ENCODE results near the gene TBC1D4. TPM values are rescaled to one million over a fixed set of nuclear protein-coding genes. Genes with fewer than 3 reads are reported as not detected.

The TBC1D4 gene
- total RNA-seq, 1 donor from 2014 or later = 20.1 TPM

GRCh38 chr13:75489502-75490263 lies 7.7 kb upstream of the TBC1D4 start:
- DNase-seq (ENCODE audit: low read depth) = peak; percentile 95

- peak; percentile 40 for DNase-seq (ENCODE audit: low read depth)
These were observed 4.4 kb upstream of the TBC1D4 start for GRCh38 chr13:75486146-75487062.

GRCh38 chr13:75485286-75486062 lies 3.5 kb upstream of the TBC1D4 start:
- DNase-seq (ENCODE audit: low read depth) = peak; percentile 76

DNA sequence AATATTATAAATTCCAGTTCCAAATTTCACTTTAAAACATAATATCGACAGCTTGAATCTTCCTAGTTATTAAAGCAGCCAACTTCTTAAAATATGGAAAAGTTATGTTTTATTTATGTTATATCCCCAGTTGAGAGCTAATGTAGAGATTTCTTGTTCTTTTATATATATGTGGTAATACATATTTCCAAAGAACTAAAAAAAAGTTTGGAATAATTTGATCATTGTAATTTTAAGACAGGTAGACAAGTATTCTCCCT lies 781 bp upstream of the TBC1D4 start:
- no peak for DNase-seq (ENCODE audit: low read depth)

GRCh38 chr13:75481176-75482069 lies 546 bp downstream of the TBC1D4 start:
- no peak for DNase-seq (ENCODE audit: low read depth)

DNA sequence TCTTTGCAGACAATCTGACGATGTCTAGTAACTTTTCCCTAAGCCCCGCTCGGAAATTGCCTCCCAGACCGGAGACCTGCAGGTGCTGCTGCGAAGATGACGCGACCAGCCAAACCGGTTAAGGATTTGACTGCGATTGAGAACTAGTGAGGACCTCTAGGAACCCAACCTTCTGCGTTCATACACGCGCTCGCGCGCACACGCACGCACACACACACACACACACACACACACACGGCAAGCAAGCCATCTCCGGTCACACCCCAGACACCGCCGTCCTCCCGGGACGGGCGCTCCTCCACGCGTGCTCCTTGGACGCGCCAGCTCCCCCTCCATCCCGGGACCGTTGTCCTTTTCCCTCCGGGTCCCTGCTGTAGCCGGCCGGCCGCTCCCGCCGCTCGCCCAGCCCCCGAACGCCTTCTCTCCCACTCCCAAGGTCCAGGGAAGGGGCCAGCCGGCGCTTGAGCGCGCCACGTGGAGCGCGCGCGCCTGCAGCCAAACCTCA lies 1.2 kb downstream of the TBC1D4 start:
- DNase-seq (ENCODE audit: low read depth) = peak; percentile 40

DNA sequence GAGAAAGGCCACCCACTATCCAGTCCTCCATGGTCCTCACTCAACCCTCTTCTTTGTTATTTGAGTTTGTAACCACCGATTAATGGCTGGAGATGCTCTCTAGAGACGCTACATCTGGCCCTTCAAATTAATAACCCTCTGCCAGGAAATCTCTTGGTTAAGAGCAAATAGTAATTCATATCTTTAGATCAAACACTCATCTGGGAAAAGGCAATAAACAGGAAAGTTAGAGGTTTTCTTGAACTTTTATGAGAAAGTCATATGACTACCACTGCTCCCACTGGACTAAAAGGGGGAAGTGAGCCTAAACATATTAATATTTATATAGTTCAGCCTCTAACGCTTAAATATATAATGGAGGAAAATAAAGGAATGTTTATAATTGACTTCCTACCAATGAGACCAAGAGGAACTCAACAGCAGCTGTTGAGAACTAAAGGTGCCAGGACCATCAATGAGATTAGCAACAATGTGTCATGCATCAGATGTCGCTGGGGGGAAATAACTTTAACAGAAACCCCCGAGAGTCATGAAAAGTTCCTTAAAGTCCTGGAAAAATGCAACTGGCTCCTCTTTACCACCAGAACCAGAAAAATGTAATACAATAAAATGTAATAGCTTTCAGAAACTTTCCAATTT lies 2.7 kb downstream of the TBC1D4 start:
- DNase-seq (ENCODE audit: low read depth) = no peak

DNA sequence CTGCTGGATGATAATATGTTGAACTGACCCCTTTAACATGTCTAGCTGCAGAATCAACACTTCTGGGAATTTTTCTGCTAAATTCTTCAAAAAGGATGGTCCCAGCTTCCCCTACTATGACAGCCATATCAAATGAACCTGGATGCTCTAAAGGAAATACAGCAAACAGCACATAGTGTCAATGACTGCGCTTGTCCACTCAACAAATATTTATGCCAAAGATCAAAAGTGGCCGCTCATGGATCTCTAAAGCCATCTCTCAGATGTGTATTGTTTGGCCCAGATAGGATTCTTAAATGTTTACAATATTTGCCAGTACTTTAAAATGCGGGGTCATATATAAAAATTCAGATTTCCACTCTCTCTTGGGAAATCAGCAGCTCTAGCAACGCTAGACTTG lies 3.3 kb downstream of the TBC1D4 start:
- DNase-seq (ENCODE audit: low read depth) = no peak

DNA sequence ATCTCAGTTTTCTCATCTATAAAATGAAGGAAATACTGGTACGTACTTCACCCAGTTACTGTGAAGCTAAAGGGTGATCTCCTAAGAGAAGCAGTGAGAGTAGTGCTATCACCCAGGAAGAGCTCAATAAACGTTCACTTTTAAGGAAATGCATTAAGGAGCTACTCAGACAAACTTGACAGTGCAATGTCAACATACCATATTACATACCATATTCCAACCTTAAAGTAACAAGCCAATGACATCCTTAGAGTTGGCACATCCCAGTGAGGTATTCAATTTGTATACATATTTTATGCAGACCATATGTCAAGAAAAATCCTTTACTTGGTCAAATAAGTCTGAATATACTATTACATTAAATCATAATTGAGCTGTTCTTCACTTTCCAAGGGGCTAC lies 7.0 kb downstream of the TBC1D4 start:
- DNase-seq (ENCODE audit: low read depth) = no peak

DNA sequence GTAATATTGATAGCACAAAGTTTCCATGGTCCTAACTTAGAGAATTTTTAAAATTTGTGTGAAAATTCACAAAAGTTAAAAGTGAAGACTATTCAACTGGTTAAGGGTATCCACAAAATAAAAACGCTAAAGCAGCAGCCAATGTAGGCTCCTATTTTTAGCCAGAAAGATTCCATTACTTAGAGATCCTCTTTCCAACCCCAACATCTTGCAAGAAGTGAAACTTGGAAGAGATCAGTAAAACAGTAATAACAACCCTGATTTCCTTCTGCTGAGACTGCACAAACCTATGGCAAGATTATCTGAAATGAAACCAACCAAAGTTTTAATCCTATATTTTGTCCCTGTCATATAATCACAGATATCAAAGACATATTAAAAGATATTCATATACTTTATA lies 8.5 kb downstream of the TBC1D4 start:
- DNase-seq (ENCODE audit: low read depth) = no peak

GRCh38 chr13:75470676-75471075 lies 11.3 kb downstream of the TBC1D4 start:
- no peak for DNase-seq (ENCODE audit: low read depth)

DNA sequence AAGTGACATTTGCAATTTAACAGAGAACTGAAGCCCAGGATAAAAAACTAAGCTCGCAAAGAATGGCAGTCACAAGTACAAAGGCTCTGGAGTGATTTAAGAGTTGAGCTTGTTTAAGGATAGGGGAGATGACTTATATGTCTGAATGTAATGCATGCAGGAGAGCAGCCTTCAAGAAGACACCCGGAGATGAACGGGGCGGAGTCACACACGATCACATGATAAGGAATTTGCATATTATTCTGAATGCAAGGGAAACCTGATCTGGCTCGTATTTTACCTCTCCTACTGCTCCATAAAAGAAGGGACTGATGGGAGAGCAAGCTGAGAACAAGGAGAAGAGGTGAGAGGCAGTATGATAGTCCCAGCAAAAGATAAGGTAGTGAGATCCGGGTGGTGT lies 12.9 kb downstream of the TBC1D4 start:
- no peak for DNase-seq (ENCODE audit: low read depth)

DNA sequence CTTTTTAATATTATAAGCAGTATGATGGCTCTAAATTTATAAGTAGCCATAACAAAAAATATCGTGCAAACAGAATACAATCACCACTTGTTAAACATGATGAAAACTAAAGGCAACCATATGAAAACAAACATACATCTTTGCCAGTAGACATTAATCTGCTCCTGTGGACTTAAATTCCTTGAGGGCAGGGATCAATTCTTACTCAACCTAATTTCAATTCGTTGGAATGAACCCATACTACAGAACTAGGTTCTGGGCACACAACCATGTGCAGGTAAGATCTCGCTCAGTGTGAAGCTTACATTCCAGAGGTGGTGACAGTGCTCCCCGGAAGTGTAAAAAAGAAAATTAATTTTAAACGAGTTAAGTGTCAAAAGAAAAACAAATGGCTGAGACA lies 13.4 kb downstream of the TBC1D4 start:
- DNase-seq (ENCODE audit: low read depth) = peak; percentile 25

DNA sequence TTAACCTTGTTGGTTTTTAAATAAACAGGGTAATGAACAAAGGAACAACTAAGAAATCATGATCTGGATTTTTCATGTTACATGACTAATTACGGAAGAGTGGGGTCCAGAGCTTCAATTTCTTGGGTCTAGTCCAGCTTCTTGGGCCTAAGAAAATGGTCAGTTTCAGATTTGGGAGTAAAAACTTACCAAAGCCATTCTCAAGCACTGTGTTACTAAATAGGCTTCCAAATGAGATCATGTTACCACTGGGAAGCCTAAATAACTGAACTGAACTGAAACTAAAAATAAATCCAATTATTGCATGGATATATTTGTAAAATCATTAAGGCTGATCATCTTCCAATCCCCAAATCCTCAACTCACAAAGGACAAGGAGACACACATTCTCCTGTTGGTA lies 13.9 kb downstream of the TBC1D4 start:
- DNase-seq (ENCODE audit: low read depth) = peak; percentile 25

DNA sequence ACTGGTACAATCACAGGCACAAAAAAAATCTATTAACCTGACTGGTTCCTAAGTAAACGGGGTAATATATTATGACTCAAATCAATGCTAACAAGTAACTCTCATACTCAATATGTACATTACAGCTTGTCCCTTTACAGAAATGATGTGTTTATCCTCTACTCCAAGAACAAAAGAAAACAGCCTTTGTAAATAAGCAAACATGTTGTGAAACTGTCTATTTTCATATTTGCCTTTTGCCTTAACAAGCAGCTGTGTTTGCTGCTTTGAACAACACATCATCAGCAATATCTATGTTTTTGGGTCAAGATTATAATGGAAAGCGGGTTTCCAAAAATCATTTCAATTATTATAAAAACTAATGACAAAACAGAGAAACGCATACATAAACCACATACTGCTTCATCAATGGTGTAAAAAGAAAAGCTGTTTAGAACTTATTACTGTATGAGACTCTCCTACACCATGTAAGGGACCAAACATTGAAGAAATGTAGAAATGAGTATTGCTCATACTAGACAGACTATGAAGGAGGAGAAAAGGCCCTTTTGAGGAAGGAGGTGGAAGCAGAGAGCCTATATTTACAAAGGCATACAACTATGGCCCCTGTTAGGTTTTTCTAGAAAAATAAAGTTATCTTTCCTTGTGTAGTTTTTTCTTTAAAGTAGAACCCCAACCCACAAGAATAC lies 14.8 kb downstream of the TBC1D4 start:
- DNase-seq (ENCODE audit: low read depth) = no peak

DNA sequence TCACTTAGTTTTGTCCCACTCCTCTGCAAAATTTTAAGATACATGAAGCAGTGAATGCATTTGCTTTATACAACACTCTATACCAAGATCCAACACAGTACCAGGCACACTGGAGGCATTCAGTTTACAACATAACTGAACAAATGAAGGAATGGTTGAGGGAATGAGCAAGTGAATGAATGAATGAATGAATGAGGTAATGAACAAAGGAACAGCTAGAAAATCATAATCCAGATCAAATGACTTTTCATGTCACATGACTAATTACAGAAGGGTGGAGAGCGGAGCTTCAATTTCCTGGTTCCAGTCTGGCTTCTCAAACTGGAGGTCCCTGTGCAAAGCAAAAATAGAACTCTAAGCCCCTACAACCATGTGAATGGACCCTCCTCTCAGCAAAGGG lies 16.7 kb downstream of the TBC1D4 start:
- no peak for DNase-seq (ENCODE audit: low read depth)

DNA sequence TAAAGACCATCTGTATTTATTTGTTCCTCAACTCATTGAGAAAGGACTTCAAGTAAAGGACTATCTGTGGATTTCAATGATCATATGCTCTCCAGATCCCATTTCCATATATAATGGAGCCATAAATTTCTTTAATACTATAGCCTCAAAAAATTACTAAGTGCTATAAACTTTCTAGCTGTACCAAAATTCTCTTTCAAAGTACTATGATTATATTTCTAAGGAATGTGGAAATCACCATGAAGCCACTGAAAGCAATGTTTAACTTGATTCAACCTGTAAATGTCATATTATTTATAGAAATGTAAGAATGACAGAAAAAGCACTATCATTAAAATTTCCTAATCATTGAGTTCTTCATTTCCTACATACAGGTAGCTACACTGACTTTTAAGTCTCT lies 20.7 kb downstream of the TBC1D4 start:
- DNase-seq (ENCODE audit: low read depth) = no peak

- no peak for DNase-seq (ENCODE audit: low read depth)
These were observed 21.3 kb downstream of the TBC1D4 start for GRCh38 chr13:75460644-75461043.

DNA sequence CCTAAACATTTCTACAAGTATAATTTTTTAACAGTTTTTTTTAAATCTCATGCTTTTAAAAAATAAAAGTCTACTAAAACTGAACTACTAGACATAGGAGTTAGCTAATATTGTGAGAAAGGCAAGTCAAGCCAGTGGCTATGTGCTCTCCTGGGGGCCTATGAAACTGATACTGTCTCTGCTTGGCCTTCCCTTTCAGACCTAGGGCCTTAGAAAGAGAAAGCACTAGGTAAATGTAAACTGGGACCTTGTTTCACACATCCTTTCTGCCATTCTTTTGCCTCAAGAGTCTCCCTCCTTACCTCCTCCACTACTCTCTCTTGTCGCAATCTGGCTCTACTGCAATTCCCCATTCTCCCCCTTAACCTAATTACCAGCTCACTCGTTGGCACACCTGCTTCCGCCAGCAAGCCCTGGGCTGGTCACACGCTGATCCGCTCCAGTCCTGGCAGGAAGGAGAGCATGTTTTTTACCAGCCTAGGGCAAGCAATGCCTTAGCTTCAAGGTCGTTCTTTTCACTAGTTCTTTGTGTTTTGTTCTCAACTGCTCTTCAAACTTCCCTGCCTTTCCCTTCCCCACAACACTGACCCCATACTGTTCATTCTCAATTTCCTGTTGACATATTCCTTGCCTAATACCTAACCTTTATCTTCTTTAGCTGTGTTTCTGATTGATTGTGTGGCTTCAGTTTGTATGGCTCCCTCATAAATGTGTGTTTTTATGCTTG lies 23.1 kb downstream of the TBC1D4 start:
- peak; percentile 81 for DNase-seq (ENCODE audit: low read depth)

GRCh38 chr13:75455962-75456361 lies 26.0 kb downstream of the TBC1D4 start:
- no peak for DNase-seq (ENCODE audit: low read depth)
